Epidermal melanocyte (primary cell): ENCODE results near the gene PPA2.

Experiments
- DNase-seq: peaks from one replicate; pipeline ENCODE4 v3.0.0; 2011; ENCODE audit warnings: low spot score; ENCODE audit not compliant: insufficient read length

Gene PPA2

GRCh38 chr4:105399532-105400161 is 74.2 kb downstream of the PPA2 start:
- no peak for DNase-seq

DNA sequence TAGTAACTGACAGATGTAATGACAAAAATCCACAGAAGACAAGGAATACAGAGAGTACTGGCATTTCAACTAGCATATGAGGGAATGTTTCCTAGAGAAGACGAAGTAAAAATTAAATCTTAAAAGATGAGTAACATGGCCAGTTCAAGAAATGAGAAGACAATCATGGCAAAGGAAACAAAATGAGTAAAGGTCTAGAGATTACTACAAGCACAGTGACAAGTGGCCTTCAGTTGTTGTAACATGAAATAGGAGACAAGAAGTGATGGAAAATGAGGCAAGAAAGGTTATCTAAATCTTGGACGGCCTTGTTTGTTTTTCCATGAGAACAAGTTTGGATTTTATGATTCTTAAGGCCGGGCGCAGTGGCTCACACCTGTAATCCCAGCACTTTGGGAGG is 81.0 kb downstream of the PPA2 start:
- DNase-seq = no peak

- DNase-seq = no peak
Observed at GRCh38 chr4:105389167-105389566, 84.7 kb downstream of the PPA2 start.

DNA sequence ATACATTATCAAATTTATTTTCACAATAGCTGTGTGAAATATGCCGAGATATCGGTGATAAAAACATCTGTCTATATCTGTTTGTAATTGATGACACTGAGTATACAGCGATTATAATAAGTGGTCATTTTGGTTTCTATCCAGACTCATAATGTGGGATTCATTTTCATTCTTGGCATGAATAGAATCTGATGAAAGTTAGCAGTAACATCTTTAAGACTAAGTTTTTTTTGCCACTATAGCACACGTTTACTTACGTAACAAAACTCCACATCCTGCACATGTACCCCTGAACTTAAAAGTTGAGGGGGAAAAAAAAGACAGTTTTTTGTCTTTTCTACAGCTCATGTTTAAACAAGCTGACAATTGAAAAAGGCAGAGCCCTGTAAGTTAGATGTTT is 86.4 kb downstream of the PPA2 start:
- DNase-seq = no peak

DNA sequence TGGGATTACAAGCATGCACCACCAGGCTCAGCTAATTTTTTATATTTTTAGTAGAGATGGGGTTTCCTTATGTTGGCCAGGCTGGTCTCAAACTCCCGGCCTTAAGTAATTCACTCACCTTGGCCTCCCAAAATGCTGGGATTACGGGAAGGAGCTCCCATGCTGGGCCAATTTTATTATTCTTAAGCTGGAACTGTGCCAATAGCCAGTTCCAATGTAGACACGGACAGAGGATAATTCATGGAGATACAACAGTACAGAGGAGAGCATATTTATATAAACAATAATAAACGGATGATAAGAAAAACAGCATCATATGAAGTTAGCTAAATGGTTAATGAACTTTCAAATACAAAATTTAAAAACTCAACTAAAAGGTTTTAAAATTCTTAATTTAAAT is 87.8 kb downstream of the PPA2 start:
- no peak for DNase-seq

GRCh38 chr4:105374071-105374470 is 99.8 kb downstream of the PPA2 start:
- no peak for DNase-seq

DNA sequence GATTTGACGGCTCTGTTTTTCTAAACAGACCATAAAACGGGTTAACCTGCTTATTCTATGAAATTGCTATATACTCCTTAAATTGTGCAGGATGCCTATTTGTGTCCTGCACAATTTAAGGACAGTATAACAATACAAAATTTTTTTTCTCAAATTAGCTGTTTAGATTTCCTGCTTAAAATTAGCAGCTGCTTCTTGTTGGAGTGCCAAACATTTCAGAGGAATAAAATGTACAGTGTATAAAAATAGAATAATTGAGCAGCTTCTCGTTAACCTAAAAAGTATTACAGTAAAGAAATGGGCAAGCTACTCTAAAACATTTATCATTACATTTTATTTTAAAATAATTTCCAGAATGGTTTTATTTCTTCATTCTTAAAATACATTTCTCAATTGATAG is 100.5 kb downstream of the PPA2 start:
- no peak for DNase-seq

GRCh38 chr4:105369988-105370387 is 103.9 kb downstream of the PPA2 start:
- DNase-seq = no peak

GRCh38 chr4:105361053-105361452 is 112.8 kb downstream of the PPA2 start:
- DNase-seq = no peak

- no peak for DNase-seq
Observed at GRCh38 chr4:105357258-105357980, 116.4 kb downstream of the PPA2 start.

DNA sequence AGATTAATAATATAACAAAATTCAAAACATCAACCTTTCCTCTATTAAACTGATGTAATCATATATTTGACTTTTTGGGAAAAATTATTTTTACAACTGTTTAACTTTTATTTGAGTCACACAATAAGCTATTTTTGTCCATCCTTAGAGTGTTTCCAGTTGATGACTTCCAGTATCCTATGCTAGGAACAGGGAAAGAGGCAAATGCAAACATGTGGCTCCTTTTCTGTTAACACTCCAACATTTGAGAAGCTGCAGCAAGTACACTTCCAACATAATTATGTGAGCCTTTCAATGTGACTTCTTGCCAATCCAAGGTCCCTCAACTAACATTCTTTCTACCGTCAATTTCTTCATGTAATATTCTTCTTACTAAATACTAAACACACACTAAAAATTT is 117.7 kb downstream of the PPA2 start:
- no peak for DNase-seq

GRCh38 chr4:105352826-105353225 is 121.0 kb downstream of the PPA2 start:
- no peak for DNase-seq

- no peak for DNase-seq
Observed at GRCh38 chr4:105351861-105352260, 122.0 kb downstream of the PPA2 start.

DNA sequence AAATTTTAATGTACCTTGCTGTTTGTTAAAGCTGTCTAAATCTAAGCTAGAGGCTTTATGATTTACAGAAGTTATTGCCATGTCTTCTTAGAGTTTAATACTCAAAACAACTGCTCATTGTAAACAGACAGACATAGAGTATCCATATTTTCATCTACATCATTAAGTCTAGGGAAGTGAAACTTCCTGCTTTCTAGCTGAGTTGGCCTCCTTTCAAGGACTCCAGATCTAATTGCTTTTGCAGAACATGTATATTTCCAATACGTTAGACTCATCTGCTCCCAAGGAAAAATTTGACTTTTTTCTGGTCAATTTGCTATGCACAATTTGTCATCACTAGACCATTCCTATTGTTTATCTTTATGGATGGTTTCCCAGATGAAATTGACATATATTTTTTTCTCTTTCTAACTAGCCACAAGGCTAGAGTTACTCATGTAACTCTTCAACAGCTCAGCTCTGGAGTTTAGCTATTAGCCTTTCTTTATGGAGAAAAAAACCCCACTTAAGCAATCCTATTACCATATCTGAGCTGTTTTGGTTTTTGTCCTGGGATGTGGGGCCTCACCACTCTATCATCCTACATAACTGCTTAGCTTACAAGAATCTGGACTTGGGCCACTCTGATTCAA is 122.9 kb downstream of the PPA2 start:
- DNase-seq = no peak

- DNase-seq = no peak
Observed at GRCh38 chr4:105348719-105349118, 125.1 kb downstream of the PPA2 start.

DNA sequence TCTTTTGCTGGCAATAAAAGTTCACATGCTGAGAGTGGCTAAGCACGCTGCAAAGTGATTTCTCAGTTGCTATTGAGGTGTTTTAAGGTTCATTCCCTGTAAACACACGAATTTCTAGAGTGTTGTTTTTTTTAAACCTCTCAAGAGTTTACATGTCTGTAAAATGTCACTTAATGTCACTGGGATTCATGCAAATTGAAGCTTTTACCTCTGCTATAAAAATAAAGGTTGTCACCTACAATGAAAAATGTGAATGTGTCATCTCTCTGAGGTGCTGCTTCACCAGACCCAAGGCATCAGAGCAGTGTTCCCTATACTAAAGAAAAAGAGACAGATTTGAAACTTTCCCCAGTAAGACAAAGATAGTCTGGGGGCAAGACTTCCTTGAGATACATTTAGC is 127.0 kb downstream of the PPA2 start:
- no peak for DNase-seq

DNA sequence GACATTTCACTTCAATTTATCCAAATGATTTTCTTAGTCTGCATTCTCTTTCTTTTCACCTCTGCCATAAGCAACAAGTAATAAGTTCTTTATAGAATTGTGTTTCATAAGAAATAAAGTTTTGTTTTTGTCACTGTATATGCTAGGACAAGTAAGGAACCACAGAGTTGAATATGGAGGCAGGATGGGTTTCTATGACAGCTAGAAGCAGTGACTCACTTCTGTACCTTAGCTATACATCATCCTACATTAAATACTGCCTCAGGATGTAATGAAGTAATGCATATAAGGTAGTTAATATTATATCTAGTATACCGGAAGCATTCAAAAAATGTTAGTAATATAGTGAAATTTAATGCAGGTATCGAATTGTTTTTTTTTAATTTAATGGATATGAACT is 128.0 kb downstream of the PPA2 start:
- no peak for DNase-seq

- DNase-seq = no peak
Observed at GRCh38 chr4:105345358-105345757, 128.5 kb downstream of the PPA2 start.

DNA sequence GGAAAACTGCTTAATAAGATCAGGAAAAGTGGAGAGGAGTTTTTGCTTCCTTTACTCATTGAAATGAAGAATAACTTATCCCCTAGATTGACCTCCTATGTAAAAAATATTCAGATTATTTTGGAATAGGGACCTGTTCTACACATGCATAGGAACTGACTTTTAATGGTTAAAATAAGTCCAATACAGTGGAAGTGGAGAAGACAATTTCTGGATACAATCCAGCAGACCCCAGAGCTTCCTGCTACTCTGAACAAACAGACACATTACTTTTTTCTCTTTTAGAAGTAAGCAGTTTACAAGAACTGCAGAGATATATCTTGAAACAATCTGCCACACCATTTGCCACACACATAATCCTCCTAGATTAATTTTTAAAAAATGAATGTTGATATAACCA is 129.7 kb downstream of the PPA2 start:
- no peak for DNase-seq

DNA sequence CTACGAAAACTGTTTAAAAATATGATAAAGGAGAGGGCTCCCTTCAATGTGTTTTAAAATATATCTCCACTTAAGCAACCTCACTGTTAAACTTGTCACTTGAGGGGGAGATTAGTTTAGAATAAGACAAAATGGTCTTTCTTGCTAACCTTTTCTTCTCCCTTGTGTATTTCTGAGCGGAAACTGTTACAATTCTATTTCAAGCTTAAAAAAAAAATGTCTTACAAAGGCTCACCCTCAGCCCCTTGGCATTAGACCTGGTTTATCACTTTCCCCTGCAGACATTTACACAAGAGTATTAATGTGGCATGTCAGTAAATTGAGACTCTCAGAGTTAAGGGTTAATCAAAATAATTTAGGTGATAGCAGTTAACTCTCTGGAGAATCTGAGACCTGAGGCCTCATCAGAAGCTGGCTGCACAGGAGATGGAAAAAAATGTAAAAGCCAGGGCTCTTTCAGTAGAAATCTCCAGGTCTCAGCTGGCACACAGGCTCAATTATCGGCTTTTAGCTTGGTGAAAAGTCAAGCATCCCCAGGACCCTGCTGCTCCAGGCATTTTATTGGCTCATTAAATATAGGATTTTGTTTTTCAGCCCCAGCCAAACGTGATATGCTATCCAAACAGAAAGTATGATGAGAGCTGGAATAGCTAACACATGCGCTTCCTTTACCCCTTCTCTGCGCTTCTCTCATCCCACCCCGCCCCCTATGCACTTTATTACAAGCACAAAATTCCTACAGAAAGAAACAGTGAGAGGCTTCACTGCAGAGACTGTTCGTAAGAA is 130.5 kb downstream of the PPA2 start:
- DNase-seq = no peak

DNA sequence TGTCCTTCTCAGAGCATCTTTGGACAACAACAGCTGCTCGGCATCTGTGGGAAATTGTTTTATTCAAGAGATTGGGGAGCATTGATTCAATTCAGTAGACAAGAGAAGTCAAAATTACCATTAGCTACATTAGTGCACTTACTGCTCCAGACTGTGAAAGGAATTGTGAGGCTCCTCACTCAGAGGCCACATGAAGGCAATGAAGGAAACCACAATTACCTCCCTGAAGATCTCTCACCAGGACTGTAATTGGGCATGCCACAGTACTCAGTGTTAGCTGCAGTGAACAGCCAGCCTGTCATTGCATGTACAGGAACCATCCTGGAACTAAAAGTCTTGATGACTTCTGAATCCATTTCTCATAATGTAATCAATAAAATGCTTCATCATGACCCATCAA is 144.8 kb downstream of the PPA2 start:
- no peak for DNase-seq

DNA sequence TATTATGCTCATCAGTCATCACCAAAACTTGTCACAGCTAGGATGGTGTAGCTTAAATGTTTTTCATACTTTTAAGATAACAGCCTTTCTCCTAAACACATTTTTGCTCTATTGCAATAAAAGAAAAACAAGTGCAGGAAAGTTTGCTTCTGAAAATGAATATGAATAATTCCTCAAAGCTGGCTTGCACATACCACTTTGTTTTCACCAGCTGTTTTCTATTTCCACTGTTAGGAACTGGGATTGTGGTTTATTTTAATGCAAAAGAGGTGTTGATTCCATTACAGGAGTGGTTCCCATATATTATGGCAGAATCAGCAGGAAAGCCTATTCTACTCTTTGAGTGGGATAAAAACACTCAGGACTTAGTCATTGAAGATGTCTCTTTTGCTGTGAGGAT is 145.9 kb downstream of the PPA2 start:
- DNase-seq = no peak
